H4 (cell line): ENCODE data around the gene BAIAP3. TPM values are rescaled to one million over a fixed set of nuclear protein-coding genes. Genes with fewer than 3 reads are reported as not detected.
"Not testable (repeated sequence)": the region's sequence is repeated elsewhere in the genome, so short reads cannot be mapped to it uniquely, and the experiment has no call there.

Experiments
- DNase-seq: peaks from one replicate; pipeline ENCODE4 v3.0.0-alpha.2; 2015; ENCODE audit warnings: low spot score
- total RNA-seq: library from RNA; depleted of rRNA; stranded (reverse); fragments of >200 nt; shearing (Covaris generic); gene quantifications from 2 replicates; pipeline ENCODE4 v1.2.3, GENCODE V29; 2014; rRNA removed

The BAIAP3 gene
- 0.06 and 1.3 TPM in 2 replicates for total RNA-seq

- DNase-seq = no peak
Observed at GRCh38 chr16:1333149-1333812, at the start of gene BAIAP3. BAIAP3 (plus strand) TSS chr16:1333645; CDS start chr16:1338550, 4,905 bp downstream.

DNA sequence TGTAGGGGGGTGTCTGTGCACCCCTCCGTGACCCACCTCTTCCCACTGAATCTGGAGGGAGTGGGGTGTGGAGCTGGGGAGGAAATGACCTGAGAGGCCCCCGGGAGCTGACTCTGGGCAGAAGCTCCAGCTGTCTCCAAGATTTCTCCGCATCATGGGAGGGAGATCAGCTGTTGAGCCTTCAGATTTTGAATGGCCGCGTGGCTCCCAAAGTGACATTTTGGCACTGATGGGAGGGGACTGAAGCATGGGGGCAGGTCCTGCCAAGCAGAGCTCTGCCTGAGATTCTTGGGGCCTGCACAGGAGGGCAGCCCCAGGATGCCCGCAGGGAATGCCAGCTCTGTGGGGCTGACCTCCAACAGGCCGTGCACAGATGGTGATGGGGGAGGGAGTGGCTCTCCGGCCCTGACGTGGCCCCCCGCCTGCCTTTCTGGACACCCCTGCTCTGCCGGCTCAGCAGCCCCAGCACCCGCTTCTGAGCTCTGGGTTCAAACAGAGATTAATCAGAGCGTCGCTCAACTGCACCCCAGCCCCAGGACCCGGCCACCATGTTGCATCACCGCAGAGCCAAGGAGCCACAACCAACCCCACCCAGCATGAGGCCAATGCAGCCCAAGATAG lies 49.3 kb upstream of the BAIAP3 start:
- no peak for DNase-seq

- DNase-seq = no peak
Observed at GRCh38 chr16:1285669-1286512, 47.6 kb upstream of the BAIAP3 start.

DNA sequence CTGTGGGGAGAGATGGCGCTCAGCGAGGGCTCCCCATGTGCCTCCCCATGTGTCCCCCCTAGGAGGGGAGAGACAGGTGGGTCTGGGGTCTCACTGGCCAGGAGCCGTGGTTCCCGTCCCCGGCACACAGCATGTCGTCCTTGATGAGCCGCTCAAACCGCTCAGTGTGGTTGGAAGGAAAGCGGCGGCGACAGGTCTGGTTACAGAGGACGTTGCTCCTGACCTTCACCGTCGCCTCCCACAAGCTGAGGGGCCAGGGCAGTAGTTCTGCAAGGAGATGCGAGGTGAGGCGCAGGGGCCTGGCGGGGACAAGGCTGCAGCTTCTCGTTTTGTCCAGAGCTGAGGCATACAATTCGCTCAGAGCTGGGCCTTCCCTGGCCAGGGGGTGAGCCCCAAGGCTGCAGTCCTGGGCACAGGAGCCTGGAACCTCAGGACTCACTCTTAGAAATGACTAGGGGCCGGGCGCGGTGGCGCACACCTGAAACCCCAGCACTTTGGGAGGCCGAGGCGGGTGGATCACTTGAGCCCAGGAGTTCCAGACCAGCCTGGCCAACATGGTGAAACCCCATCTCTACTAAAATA lies 46.8 kb upstream of the BAIAP3 start:
- no peak for DNase-seq

GRCh38 chr16:1287982-1288670 lies 45.3 kb upstream of the BAIAP3 start:
- DNase-seq = no peak

DNA sequence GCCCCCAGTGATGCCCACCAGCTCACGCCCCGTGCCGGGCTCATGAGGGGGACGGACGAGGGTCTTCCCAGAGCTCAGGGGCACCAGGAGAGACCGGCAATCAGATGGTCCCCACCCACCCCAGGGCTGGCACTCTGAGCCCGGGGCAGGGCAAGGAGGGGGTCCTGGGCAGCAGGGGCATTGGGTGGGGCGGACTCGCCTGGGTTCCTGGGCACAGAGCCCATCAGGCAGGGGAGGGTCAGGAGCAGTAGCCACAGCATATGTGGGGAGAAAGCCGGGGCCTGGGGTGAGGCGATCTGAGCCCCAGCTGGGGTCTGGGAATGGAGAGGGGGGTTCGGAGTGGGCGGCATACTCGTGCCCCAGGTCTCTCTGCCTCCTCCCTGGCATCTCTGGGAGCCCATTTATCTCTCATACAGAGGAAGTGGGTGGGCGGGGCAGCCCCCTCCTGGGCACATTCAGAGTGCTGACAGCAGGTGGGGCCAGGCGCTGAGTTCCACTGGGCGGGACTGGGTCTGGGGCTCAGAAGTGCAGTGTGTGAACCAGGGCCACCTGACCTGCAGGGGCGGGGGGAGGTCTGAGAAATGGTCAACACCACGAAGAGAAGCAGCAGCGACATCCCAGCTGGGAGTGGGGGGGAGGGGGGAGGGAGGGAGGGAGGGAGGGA lies 44.5 kb upstream of the BAIAP3 start:
- no peak for DNase-seq

GRCh38 chr16:1289477-1289866 lies 44.0 kb upstream of the BAIAP3 start:
- no peak for DNase-seq

DNA sequence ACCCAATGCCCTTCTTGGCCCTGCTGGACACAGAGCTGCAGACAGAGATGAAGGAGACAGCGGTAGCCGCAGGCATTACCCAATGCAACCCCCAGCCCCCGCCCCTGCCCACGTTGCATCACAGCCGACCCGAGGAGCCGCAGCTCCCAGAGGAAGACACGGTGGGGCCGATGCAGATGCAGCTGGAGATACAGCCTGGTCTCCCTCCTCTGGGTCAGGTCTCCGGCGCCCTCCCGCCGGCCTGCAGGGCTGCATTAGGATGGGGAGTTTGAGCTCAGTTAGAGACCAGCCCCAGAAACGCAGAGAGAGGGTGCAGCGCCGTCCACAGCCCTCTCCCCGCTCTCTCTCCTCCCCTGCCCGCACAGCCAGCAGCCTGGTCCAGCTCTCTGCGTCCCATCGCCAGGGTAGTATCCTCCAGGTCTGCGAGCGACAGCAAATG lies 43.4 kb upstream of the BAIAP3 start:
- no peak for DNase-seq

- DNase-seq = no peak
Observed at GRCh38 chr16:1290860-1291575, 42.4 kb upstream of the BAIAP3 start.

DNA sequence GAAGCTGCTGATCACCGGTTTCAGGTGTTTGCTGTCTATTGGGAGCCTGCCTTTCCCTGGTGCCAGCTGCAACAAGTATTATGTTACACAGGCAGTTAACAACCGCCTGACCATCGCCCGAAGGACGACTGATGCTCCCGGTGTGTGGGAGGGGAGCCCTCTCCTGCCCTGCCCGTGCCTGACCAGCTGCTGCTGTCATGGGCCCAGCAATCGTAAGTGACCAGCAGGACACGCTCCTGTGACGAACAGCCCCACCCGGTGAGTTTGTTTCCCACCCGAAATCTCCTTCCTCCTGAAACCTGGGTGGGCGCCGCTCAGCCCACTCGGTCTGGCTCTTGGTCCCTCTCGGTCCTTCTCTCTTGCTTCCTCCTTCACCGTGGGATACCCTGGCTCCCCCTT lies 41.9 kb upstream of the BAIAP3 start:
- DNase-seq = no peak

DNA sequence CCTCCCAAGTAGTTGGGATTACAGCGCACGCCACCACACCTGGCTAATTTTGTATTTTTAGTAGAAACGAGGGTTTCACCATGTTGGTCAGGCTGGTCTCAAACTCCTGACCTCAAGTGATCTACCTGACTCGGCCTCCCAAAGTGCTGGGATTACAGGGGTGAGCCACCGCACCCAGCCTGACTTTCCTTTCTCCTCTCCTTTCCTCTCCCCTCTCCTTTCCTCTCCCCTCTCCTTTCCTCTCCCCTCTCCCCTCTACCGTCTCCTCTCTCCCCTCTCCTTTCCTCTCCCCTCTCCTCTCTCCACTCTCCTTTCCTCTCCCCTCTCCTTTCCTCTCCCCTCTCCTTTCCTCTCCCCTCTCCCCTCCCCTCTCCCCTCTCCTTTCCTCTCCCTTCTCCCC lies 41.2 kb upstream of the BAIAP3 start:
- DNase-seq = not testable (repeated sequence)

DNA sequence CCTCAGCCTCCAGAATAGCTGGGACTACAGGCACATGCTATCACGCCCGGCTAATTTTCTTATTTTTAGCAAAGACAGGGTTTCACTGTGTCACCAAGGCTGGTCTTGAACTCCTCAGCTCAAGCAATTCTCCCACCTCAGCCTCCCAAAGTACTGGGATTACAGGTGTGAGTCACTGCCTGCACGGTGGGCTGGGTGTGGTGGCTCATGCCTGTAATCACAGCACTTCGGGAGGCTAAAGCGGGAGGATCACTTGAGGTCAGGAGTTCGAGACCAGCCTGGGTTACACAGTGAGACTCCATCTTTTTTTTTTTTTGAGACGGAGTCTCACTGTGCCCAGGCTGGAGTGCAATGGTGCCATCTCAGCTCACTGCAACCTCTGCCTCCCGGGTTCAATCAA lies 40.6 kb upstream of the BAIAP3 start:
- not testable (repeated sequence) for DNase-seq

DNA sequence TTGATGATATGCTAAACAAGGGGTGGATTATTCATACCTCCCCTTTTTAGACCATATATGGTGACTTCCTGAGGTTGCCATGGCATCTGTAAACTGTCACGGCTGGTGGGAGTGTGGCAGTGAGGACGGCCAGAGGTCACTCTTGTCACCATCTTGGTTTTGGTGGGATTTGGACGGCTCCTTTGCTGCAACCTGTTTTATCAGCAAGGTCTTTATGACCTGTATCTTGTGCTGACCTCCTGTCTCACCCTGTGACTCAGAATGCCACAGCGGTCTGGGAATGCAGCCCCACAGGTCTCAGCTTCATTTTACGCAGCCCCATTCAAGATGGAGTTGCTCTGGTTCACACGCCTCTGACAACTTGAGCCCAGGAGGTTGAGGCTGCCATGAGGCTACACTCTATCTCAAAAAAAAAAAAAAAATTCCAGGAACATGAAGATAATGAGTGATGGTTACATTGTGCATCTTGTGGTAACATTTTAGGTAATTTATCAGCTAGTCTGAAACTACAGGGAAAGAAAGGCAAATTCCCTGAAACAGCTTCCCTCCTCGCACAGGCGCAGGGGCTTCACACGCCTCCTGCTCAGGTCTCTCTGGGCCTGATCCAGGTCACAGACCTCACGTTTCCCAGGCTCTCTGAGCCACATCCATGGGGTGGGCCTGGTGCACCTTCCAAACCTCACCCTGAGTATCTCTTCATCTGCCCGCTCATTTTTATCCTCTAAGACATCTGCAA lies 39.4 kb upstream of the BAIAP3 start:
- DNase-seq = no peak

- DNase-seq = no peak
Observed at GRCh38 chr16:1295465-1295864, 38.0 kb upstream of the BAIAP3 start.

GRCh38 chr16:1296688-1297017 lies 36.8 kb upstream of the BAIAP3 start:
- DNase-seq = not testable (repeated sequence)

- DNase-seq = peak; percentile 75
Observed at GRCh38 chr16:1297018-1297696, 36.3 kb upstream of the BAIAP3 start.

GRCh38 chr16:1298406-1298805 lies 35.0 kb upstream of the BAIAP3 start:
- DNase-seq = no peak

DNA sequence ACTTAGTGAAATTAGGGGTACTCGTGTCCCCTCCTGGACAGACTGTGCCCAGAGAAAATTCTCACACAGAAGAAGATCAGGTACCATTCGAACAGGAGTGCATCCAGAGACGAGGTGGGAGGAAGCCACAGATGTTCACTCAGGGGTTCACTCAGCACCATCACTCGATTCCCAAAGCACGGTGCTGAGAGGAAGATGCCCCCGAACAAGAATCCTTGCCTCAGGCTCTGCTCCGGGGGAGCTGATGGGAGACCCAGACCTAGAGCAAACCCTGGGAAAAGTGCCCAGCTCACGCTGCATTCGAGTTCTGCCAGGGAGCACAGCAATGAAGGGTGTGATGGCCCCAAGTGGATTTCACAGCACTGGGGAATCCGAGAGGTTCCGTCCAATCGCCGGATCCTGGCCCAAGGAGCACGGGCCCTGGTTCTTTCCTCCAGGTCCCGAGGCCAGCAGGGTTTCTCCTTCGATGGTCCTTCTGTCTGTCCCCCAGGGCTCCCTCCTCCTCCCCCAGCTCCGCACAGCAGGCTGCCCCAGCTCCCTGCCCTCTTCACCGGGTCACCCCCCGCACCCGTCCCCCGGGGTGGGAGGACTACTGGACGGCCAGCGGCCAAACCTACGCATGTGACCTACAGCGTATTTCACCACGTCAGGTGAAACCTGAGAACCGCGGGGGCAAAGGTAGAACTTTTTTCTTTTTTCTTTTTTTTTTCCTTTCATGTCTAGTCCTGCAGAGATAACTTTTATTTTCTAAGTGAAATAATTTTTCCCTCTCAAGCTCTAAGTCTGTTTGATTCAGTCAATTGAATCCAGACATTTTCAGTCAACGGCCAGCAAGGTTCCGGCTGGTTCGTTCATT lies 34.2 kb upstream of the BAIAP3 start:
- DNase-seq = no peak
